ENCODE data around the gene EBLN1.

Gene EBLN1

DNA sequence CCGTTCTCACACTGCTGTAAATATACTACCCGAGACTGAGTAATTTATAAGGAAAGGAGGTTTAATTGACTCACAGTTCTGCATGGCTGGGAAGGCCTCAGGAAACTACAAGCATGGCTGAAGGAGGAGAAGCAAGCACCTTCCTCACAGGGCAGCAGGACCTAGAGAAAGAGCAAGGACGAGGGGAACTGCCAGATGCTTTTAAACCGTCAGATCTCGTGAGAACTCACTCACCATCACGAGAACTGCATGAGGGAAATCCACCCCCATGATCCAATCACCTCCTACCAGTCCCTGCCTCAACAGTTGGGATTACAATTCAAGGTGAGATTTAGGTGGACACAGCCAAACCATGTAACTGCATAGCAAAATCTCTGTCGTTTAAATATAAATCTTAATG lies at the start of gene EBLN1:
Gene EBLN1, minus strand, starts transcription at position 174 of the 400 bp plus-strand sequence. CDS start 8,032 bp downstream, outside the sequence.
- DNase-seq, result no peak

GRCh38 chr10:22265839-22266537 lies 48.2 kb upstream of the EBLN1 start:
- DNase-seq, result no peak

- DNase-seq, result no peak
These were observed 45.3 kb upstream of the EBLN1 start for GRCh38 chr10:22263106-22263505.

GRCh38 chr10:22259280-22259679 lies 41.5 kb upstream of the EBLN1 start:
- DNase-seq, result no peak

GRCh38 chr10:22258471-22258870 lies 40.7 kb upstream of the EBLN1 start:
- no peak for DNase-seq

- DNase-seq, result no peak
These were observed 35.7 kb upstream of the EBLN1 start for GRCh38 chr10:22253580-22253882.

- DNase-seq, result no peak
These were observed 35.2 kb upstream of the EBLN1 start for GRCh38 chr10:22252801-22253579.

GRCh38 chr10:22252224-22252800 lies 34.5 kb upstream of the EBLN1 start:
- DNase-seq, result no peak

- no peak for DNase-seq
These were observed 34.0 kb upstream of the EBLN1 start for GRCh38 chr10:22251751-22252223.

GRCh38 chr10:22250897-22251660 lies 33.3 kb upstream of the EBLN1 start:
- DNase-seq, result no peak

GRCh38 chr10:22247636-22248035 lies 29.8 kb upstream of the EBLN1 start:
- no peak for DNase-seq

GRCh38 chr10:22246680-22247391 lies 29.0 kb upstream of the EBLN1 start:
- DNase-seq, result no peak

- DNase-seq, result no peak
These were observed 27.8 kb upstream of the EBLN1 start for GRCh38 chr10:22245567-22245966.

DNA sequence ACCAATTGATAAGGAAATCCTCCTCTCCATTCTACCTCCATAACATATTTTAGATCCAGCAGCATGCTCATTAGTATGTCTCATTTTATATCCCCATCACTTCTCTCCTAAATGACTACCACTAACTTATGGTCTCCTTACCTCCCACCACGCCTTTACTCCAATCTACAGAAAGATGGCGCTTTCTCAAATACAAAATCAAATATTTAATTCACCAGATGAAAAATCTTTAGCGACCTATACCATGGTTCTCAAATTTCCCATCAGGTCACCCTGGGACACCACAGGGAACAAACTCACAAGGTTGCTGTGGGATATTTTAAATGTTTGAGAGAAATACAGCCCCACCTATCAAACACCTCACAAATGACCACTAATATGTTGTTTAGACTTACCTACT lies 27.0 kb upstream of the EBLN1 start:
- DNase-seq, result no peak

GRCh38 chr10:22244001-22244400 lies 26.2 kb upstream of the EBLN1 start:
- no peak for DNase-seq

GRCh38 chr10:22243321-22243720 lies 25.5 kb upstream of the EBLN1 start:
- no peak for DNase-seq

- DNase-seq, result no peak
These were observed 13.4 kb upstream of the EBLN1 start for GRCh38 chr10:22231260-22231659.

GRCh38 chr10:22230158-22230833 lies 12.5 kb upstream of the EBLN1 start:
- no peak for DNase-seq

DNA sequence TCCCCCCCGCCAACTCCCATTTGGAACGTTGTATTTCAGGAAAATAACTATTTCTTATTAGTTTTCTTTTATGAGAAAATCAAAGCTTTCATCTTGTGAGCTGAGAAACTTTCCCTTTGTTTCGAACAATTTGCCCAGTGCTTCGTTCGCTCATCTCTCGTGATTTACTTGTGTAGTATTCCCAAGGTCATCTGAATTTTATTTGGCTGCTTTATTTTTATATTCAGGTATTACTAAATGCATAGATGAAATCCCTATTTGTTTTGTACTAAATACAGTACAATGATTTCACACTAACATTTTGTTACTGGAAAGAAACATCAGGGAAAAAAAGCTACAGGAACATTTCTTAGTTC lies 12.0 kb upstream of the EBLN1 start:
- DNase-seq, result no peak

GRCh38 chr10:22228943-22229801 lies 11.4 kb upstream of the EBLN1 start:
- DNase-seq, result no peak
